ENCODE data around the gene SLC9C2. TPM values are rescaled to one million over a fixed set of nuclear protein-coding genes. Genes with fewer than 3 reads are reported as not detected.

SLC9C2 gene
- total RNA-seq, 4 donors from 2014 or later = 0.34 TPM; not detected in 3

DNA sequence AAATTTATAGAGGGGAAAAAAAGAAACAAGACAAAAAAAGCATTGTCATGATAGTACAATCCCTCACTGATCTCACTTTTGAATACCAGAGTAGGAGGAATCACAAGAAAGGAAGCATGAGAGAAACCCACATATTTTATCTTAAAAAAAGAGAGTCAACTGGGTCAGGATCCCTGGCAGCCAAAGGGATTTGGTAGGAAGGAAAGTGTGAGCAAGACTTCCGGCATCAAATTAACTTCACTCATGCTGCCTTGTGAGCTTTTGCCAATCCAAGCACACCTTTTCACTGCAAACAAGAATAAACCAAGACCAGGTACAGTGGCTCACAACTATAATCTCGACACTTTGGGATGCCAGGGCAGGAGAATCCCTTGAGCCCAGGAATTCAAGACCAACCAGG is 53.1 kb downstream of the SLC9C2 start:
- TF ChIP-seq, protein P1, sequence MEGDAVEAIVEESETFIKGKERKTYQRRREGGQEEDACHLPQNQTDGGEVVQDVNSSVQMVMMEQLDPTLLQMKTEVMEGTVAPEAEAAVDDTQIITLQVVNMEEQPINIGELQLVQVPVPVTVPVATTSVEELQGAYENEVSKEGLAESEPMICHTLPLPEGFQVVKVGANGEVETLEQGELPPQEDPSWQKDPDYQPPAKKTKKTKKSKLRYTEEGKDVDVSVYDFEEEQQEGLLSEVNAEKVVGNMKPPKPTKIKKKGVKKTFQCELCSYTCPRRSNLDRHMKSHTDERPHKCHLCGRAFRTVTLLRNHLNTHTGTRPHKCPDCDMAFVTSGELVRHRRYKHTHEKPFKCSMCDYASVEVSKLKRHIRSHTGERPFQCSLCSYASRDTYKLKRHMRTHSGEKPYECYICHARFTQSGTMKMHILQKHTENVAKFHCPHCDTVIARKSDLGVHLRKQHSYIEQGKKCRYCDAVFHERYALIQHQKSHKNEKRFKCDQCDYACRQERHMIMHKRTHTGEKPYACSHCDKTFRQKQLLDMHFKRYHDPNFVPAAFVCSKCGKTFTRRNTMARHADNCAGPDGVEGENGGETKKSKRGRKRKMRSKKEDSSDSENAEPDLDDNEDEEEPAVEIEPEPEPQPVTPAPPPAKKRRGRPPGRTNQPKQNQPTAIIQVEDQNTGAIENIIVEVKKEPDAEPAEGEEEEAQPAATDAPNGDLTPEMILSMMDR (IDR thresholded peaks at IDR 0.05; ENCODE audit: low read depth) = no peak

DNA sequence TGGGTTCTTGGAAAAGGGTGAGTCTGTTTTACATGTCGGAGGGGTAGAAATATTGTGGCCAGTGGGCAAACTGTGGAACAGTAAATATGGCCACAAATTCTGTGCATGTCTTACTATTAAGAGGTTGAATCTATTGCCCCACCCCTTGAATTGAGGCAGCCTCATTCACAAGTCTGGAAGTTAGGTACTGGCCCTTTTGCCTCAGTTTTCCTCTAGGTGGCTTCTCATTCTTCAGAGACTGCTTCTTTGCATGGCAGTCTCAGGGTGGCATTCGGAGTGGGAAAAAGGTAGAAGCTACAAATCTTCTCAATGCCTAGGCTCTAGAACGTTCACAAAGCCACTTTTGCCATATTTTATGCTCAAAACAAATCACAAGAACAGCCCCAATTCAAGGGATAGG is 57.2 kb downstream of the SLC9C2 start:
- TF ChIP-seq, protein P1 (IDR thresholded peaks at IDR 0.05; ENCODE audit: low read depth) = no peak

DNA sequence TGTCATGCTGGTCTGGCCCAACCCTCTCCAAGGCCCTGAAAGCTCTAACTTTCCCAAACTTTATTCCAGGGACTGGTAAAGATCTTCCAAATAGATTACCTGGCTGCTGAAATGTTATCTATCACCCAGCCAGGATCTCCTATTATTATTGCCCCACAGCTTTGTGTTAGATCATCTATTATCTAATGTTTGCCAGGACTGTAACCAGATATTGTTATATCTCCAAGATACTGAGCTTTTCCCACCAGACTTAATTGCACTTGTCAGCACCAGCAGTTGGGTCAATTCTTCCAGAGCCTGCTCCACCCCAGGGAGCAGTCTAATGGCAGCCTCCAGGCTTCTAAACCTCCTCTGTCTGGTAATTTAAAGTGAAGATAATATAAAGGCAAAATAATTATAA is 66.6 kb downstream of the SLC9C2 start:
- TF ChIP-seq, protein P1 (IDR thresholded peaks at IDR 0.05; ENCODE audit: low read depth) = no peak

DNA sequence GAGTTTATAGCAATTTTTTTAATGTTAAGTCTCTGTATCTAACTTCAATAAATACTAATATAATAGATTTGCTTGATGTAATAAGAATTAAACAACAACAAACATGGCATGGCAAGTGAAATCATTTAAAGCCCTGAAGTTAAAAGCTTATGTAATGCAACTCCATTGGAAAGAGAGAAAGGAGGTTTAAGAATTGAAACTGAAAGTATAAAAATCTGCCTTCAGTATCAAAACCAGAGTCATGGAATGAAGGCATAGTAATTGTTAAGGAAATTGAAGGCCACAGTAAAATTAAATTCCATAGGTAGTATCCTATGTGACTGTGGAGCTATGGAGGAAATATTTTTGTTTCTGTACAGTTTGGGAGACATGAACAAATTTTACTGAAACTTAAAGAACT is 70.6 kb downstream of the SLC9C2 start:
- TF ChIP-seq, protein P1 (IDR thresholded peaks at IDR 0.05; ENCODE audit: low read depth) = no peak

DNA sequence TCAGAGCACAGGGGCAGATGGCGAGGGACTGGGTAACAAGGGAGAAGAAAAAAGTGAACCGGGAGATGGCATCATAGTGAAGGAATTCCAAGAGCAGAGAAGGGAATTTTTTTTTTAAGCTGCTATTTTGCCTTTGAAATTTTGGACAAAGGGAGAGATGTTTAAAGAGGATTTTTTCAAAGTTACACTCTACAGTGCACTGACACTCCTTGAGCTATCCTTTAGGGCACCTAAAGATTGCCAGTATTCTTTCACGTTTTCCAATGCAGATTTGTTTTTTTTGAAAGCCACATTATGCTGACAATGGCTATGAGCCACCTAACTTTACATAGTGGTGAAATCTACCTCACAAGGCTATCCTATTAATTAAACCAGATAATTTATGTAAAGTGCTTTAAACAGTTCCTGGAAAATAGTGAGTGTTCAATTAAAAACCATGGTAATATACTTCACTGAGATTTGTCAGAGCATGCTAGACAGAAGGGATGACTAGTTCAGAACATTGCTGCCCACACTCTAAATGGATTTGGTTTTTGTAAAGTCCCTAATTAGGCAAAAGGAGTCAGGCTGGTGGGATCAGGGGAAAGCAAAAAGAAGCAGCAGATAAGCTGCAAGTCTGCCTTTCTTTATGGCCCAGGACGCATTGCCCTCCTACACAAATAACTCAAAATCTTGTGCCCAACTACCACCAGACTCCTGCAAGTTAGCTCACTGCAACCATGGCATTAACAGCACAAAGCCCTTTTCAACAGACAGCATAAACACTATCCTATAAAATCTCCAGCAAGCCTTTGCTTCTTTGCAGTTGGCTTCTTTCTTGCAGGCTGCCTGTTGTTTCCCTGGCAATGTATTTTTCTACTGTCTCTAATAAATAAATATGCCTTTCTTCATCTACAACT is 71.8 kb downstream of the SLC9C2 start:
- TF ChIP-seq, protein P1 (IDR thresholded peaks at IDR 0.05; ENCODE audit: low read depth) = no peak

DNA sequence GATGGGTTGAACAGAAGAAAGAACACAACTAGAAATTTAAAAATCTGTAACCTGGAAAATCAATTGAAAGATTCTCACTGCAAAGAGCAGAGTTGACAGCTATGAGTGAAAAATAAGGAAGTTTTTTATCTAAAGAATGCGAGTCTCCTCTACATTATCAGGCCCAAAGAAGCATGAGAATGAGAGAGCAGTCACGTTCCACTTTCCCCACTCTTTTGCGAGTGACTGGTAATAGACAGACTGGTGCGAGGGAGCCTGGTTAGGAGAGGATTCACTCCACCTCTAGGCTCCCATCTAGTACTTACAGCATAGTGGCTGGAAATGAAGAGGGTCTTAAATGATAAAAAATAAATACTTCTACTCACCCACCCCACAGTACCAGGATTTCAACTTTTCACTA is 73.8 kb downstream of the SLC9C2 start:
- TF ChIP-seq, protein P1 (IDR thresholded peaks at IDR 0.05; ENCODE audit: low read depth) = no peak

DNA sequence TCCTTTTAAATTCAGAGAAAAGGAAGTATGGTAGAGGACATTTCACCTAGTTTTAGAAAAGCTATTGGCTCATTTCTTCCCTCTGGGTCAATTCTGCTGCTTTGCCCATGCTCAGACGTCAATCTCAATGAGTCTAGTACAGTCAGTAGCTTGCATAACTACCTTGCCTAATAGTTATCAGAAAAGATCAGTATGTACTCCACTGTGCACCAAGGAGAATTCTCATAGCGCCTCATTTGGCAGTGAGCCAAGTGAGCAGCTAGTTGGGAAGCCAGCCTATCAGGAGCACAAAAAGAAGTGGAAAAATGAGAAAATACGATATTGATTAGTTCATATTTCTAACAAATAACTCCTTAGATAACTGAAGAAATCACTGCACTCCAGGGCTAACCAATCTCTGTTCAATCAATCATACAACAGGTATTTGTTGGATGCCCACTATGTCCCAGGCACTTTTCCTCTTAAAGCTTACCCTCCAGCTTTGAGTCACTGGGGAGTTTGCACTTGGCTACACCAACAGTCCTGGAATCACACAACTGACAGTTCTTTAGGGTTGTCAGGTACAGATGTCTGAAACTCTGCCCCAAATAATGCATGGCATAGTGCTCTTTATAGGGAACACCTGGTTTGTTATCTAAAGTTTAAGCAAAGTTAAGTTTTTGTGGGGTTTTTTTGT is 75.6 kb downstream of the SLC9C2 start:
- TF ChIP-seq, protein P1 (IDR thresholded peaks at IDR 0.05; ENCODE audit: low read depth) = no peak

Data from subcutaneous adipose tissue (tissue), 4 donors.